SK-N-SH treated with all-trans-retinoic acid at 6 μM for 48 hours (cell line): ENCODE data around the gene RYK.
"Not testable (repeated sequence)": the region's sequence is repeated elsewhere in the genome, so short reads cannot be mapped to it uniquely, and the experiment has no call there.

ENCODE experiments used
- ATAC-seq: fragments of 200-7000 bp; cut with Tn5 transposase; 3 replicates; pipeline ENCODE4 v1.9.1; 2020; ENCODE audit warnings: mild to moderate bottlenecking, moderate library complexity
- ARNTL ChIP-seq: fragments of 450-650 bp; formaldehyde crosslinking; IDR thresholded peaks from 2 replicates; pipeline ENCODE4 v1.5.0; 2020; ENCODE audit warnings: low read depth, mild to moderate bottlenecking, moderate library complexity, borderline replicate concordance
- BACH2 ChIP-seq: fragments of 250-450 bp; sonication (Bioruptor Pico); IDR thresholded peaks from 2 replicates; pipeline ENCODE4 v1.9.0; 2021; ENCODE audit warnings: mild to moderate bottlenecking, borderline replicate concordance
- CSDC2 ChIP-seq: fragments of 250-450 bp; sonication (Bioruptor Pico); IDR thresholded peaks from 2 replicates; pipeline ENCODE4 v1.5.0; 2020; ENCODE audit warnings: mild to moderate bottlenecking, moderate library complexity
- ESRRG ChIP-seq: fragments of 250-450 bp; sonication (Bioruptor Pico); IDR thresholded peaks from 2 replicates; pipeline ENCODE4 v1.6.1; 2021; ENCODE audit warnings: mild to moderate bottlenecking
- GLIS3 ChIP-seq: fragments of 250-450 bp; sonication (Bioruptor Pico); IDR thresholded peaks from 2 replicates; pipeline ENCODE4 v1.5.0; 2020; ENCODE audit warnings: mild to moderate bottlenecking, moderate library complexity
- ISL1 ChIP-seq: fragments of 250-450 bp; sonication (Bioruptor Pico); IDR thresholded peaks from 2 replicates; pipeline ENCODE4 v2.1.2; 2022; ENCODE audit warnings: mild to moderate bottlenecking, moderate library complexity
- OSR1 ChIP-seq: fragments of 250-450 bp; sonication (Bioruptor Pico); IDR thresholded peaks from 2 replicates; pipeline ENCODE4 v1.8.0; 2022; ENCODE audit warnings: moderate library complexity, mild to moderate bottlenecking, inconsistent platforms
- POU6F1 ChIP-seq: fragments of 250-450 bp; sonication (Bioruptor Pico); IDR thresholded peaks from 2 replicates; pipeline ENCODE4 v1.8.0; 2021; ENCODE audit warnings: low read depth, mild to moderate bottlenecking, moderate library complexity, borderline replicate concordance
- RARB ChIP-seq: fragments of 250-450 bp; sonication (Bioruptor Pico); IDR thresholded peaks from 2 replicates; pipeline ENCODE4 v1.8.0; 2021; ENCODE audit warnings: mild to moderate bottlenecking, moderate library complexity
- SNAI2 ChIP-seq: fragments of 250-450 bp; sonication (Bioruptor Pico); IDR thresholded peaks from 2 replicates; pipeline ENCODE4 v1.5.0; 2020; ENCODE audit warnings: mild to moderate bottlenecking, moderate library complexity
- TCF4 ChIP-seq: fragments of 250-450 bp; sonication (Bioruptor Pico); IDR thresholded peaks from 2 replicates; pipeline ENCODE4 v1.8.0; 2021; ENCODE audit warnings: mild to moderate bottlenecking, moderate library complexity, borderline replicate concordance
- TOX ChIP-seq: fragments of 250-450 bp; sonication (Bioruptor Pico); IDR thresholded peaks from 2 replicates; pipeline ENCODE4 v1.8.0; 2021; ENCODE audit warnings: mild to moderate bottlenecking, moderate library complexity, borderline replicate concordance
- TSHZ2 ChIP-seq: fragments of 250-450 bp; sonication (Bioruptor Pico); IDR thresholded peaks from 2 replicates; pipeline ENCODE4 v1.5.0; 2020; ENCODE audit warnings: mild to moderate bottlenecking, moderate library complexity
- ZC3H10 ChIP-seq: fragments of 250-450 bp; sonication (Bioruptor Pico); IDR thresholded peaks from 2 replicates; pipeline ENCODE4 v1.5.1; 2021; ENCODE audit warnings: mild to moderate bottlenecking, moderate library complexity
- ZFP3 ChIP-seq: fragments of 250-450 bp; sonication (Bioruptor Pico); IDR thresholded peaks from 2 replicates; pipeline ENCODE4 v1.5.0; 2020; ENCODE audit warnings: mild to moderate bottlenecking, moderate library complexity
- ZFP30 ChIP-seq: fragments of 450-650 bp; formaldehyde crosslinking; IDR thresholded peaks from 2 replicates; pipeline ENCODE4 v1.5.0; 2022; ENCODE audit warnings: mild to moderate bottlenecking, moderate library complexity
- ZNF565 ChIP-seq: fragments of 450-650 bp; formaldehyde crosslinking; conservative IDR thresholded peaks from 2 replicates; pipeline ENCODE4 v1.5.0; 2020; ENCODE audit warnings: low read depth, mild to moderate bottlenecking, moderate library complexity
- ZNF70 ChIP-seq: fragments of 450-650 bp; formaldehyde crosslinking; IDR thresholded peaks from 2 replicates; pipeline ENCODE4 v1.5.0; 2020; ENCODE audit warnings: mild to moderate bottlenecking, moderate library complexity
- TF ChIP-seq, protein P1 (sequence below): fragments of 250-450 bp; sonication (Bioruptor Pico); IDR thresholded peaks from 2 replicates; pipeline ENCODE4 v1.5.1; 2021; ENCODE audit warnings: mild to moderate bottlenecking, moderate library complexity
- TF ChIP-seq, protein P2 (sequence below): fragments of 250-450 bp; sonication (Bioruptor Pico); IDR thresholded peaks from 2 replicates; pipeline ENCODE4 v1.5.1; 2020; ENCODE audit warnings: low read depth, mild to moderate bottlenecking, moderate library complexity

The RYK gene

GRCh38 chr3:134205451-134205850 is 45.2 kb downstream of the RYK start:
- ATAC-seq, result no peak
- TF ChIP-seq ARNTL (CRISPR knock-in tag) (no peak), ZNF70 (CRISPR knock-in tag) (no peak), ZFP3 (CRISPR knock-in tag) (no peak), TSHZ2 (CRISPR knock-in tag) (no peak), SNAI2 (CRISPR knock-in tag) (no peak), GLIS3 (CRISPR knock-in tag) (no peak), ISL1 (no peak), TOX (CRISPR knock-in tag) (no peak), ZNF565 (CRISPR knock-in tag) (no peak), TCF4 (CRISPR knock-in tag) (no peak), ESRRG (CRISPR knock-in tag) (no peak), ZFP30 (CRISPR knock-in tag) (no peak), BACH2 (CRISPR knock-in tag) (no peak), ZC3H10 (CRISPR knock-in tag) (no peak), OSR1 (CRISPR knock-in tag) (no peak), RARB (CRISPR knock-in tag) (no peak), CSDC2 (CRISPR knock-in tag) (no peak)
- TF ChIP-seq, protein P1, sequence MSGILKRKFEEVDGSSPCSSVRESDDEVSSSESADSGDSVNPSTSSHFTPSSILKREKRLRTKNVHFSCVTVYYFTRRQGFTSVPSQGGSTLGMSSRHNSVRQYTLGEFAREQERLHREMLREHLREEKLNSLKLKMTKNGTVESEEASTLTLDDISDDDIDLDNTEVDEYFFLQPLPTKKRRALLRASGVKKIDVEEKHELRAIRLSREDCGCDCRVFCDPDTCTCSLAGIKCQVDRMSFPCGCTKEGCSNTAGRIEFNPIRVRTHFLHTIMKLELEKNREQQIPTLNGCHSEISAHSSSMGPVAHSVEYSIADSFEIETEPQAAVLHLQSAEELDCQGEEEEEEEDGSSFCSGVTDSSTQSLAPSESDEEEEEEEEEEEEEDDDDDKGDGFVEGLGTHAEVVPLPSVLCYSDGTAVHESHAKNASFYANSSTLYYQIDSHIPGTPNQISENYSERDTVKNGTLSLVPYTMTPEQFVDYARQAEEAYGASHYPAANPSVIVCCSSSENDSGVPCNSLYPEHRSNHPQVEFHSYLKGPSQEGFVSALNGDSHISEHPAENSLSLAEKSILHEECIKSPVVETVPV (CRISPR knock-in tag), result no peak

GRCh38 chr3:134201201-134202130 is 49.2 kb downstream of the RYK start:
- TF ChIP-seq ARNTL (CRISPR knock-in tag), result no peak
- no peak for TF ChIP-seq POU6F1 (CRISPR knock-in tag)
- no peak for TF ChIP-seq ZNF565 (CRISPR knock-in tag)
- peak; percentile 73 for ATAC-seq

DNA sequence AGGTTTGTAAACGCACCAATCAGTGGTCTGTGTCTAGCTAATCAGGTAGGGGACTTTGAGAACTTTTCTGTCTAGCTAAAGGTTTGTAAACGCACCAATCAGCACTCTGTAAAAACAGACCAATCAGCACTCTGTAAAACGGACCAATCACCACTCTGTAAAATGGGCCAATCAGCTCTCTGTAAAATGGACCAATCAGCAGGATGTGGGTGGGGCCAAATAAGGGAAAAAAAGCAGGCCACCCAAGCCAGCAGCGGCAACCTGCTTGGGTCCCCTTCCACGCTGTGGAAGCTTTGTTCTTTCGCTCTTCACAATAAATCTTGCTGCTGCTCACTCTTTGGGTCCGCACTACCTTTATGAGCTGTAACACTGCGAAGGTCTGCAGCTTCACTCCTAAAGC is 50.8 kb downstream of the RYK start:
- not testable (repeated sequence) for ATAC-seq

GRCh38 chr3:134199240-134199639 is 51.4 kb downstream of the RYK start:
- no peak for ATAC-seq
- TF ChIP-seq ISL1 (no peak), ZNF70 (CRISPR knock-in tag) (no peak), TCF4 (CRISPR knock-in tag) (no peak), ZC3H10 (CRISPR knock-in tag) (no peak), ZFP30 (CRISPR knock-in tag) (no peak), TOX (CRISPR knock-in tag) (no peak)
- TF ChIP-seq, protein P2, sequence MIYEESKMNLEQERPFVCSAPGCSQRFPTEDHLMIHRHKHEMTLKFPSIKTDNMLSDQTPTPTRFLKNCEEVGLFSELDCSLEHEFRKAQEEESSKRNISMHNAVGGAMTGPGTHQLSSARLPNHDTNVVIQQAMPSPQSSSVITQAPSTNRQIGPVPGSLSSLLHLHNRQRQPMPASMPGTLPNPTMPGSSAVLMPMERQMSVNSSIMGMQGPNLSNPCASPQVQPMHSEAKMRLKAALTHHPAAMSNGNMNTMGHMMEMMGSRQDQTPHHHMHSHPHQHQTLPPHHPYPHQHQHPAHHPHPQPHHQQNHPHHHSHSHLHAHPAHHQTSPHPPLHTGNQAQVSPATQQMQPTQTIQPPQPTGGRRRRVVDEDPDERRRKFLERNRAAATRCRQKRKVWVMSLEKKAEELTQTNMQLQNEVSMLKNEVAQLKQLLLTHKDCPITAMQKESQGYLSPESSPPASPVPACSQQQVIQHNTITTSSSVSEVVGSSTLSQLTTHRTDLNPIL (CRISPR knock-in tag), result no peak
